ENCODE measurements around the gene TSPAN4.

The TSPAN4 gene

GRCh38 chr11:833114-833791 is 9.4 kb upstream of the TSPAN4 start:
- no peak for DNase-seq (ENCODE audit: low read depth in 3 of 3, low spot score in 1 of 3)

- DNase-seq (ENCODE audit: low read depth in 3 of 3, low spot score in 1 of 3) = no peak
These were observed 8.8 kb upstream of the TSPAN4 start for GRCh38 chr11:833849-834311.

- no peak for DNase-seq (ENCODE audit: low read depth in 3 of 3, low spot score in 1 of 3)
These were observed 8.0 kb upstream of the TSPAN4 start for GRCh38 chr11:834371-835316.

GRCh38 chr11:836274-836673 is 6.4 kb upstream of the TSPAN4 start:
- no peak for DNase-seq (ENCODE audit: low read depth in 3 of 3, low spot score in 1 of 3)

GRCh38 chr11:836700-837099 is 6.0 kb upstream of the TSPAN4 start:
- DNase-seq (ENCODE audit: low read depth in 3 of 3, low spot score in 1 of 3) = no peak

- no peak for DNase-seq (ENCODE audit: low read depth in 3 of 3, low spot score in 1 of 3)
These were observed 5.3 kb upstream of the TSPAN4 start for GRCh38 chr11:837189-837989.

- DNase-seq (ENCODE audit: low read depth in 3 of 3, low spot score in 1 of 3) = no peak
These were observed 4.7 kb upstream of the TSPAN4 start for GRCh38 chr11:837990-838307.

- no peak for DNase-seq (ENCODE audit: low read depth in 3 of 3, low spot score in 1 of 3)
These were observed 4.0 kb upstream of the TSPAN4 start for GRCh38 chr11:838441-839279.

GRCh38 chr11:839280-839623 is 3.4 kb upstream of the TSPAN4 start:
- no peak for DNase-seq (ENCODE audit: low read depth in 3 of 3, low spot score in 1 of 3)

- no peak for DNase-seq (ENCODE audit: low read depth in 3 of 3, low spot score in 1 of 3)
These were observed 2.6 kb upstream of the TSPAN4 start for GRCh38 chr11:839875-840617.

- no peak for DNase-seq (ENCODE audit: low read depth in 3 of 3, low spot score in 1 of 3)
These were observed 677 bp upstream of the TSPAN4 start for GRCh38 chr11:841981-842369.

GRCh38 chr11:843086-843734 is 558 bp downstream of the TSPAN4 start:
- DNase-seq (ENCODE audit: low read depth in 3 of 3, low spot score in 1 of 3) = no peak

GRCh38 chr11:843818-844692 is 1.4 kb downstream of the TSPAN4 start:
- no peak for DNase-seq (ENCODE audit: low read depth in 3 of 3, low spot score in 1 of 3)

- DNase-seq (ENCODE audit: low read depth in 3 of 3, low spot score in 1 of 3) = no peak
These were observed 2.3 kb downstream of the TSPAN4 start for GRCh38 chr11:844693-845644.

- no peak for DNase-seq (ENCODE audit: low read depth in 3 of 3, low spot score in 1 of 3)
These were observed 3.3 kb downstream of the TSPAN4 start for GRCh38 chr11:845872-846495.

- no peak for DNase-seq (ENCODE audit: low read depth in 3 of 3, low spot score in 1 of 3)
These were observed 3.9 kb downstream of the TSPAN4 start for GRCh38 chr11:846496-847098.

- DNase-seq (ENCODE audit: low read depth in 3 of 3, low spot score in 1 of 3) = no peak
These were observed 5.2 kb downstream of the TSPAN4 start for GRCh38 chr11:847876-848275.
